BLaER1 treated with 17β-estradiol and CSF1 and Interleukin-3, amounts not matched to agents 10 nM and 100 nM (cell line): ENCODE measurements around the gene TSPAN3.

Experiments used
- H3K27ac ChIP-seq, 11 experiments: shearing (Covaris generic); formaldehyde crosslinking; 2 replicates each; pipeline ENCODE4 v1.8.1; 2022
- H3K27me3 ChIP-seq, 11 experiments: shearing (Covaris generic); formaldehyde crosslinking; 2 replicates each; pipeline ENCODE4 v1.8.1; 2022
- H3K36me3 ChIP-seq, 11 experiments: shearing (Covaris generic); formaldehyde crosslinking; 2 replicates each; pipeline ENCODE4 v1.8.1; 2022
- H3K4me1 ChIP-seq, 10 experiments: shearing (Covaris generic); formaldehyde crosslinking; 2 replicates each; pipeline ENCODE4 v1.8.1; 2022
- H3K4me2 ChIP-seq, 11 experiments: shearing (Covaris generic); formaldehyde crosslinking; 2 replicates each; pipeline ENCODE4 v1.8.1; 2022
- H3K4me3 ChIP-seq, 10 experiments: shearing (Covaris generic); formaldehyde crosslinking; 2 replicates each; pipeline ENCODE4 v1.8.1; 2022
- H3K9ac ChIP-seq, 11 experiments: shearing (Covaris generic); formaldehyde crosslinking; 2 replicates each; pipeline ENCODE4 v1.8.1; 2022
- H3K9me3 ChIP-seq, 11 experiments: shearing (Covaris generic); formaldehyde crosslinking; replicated peaks in 1 of 11; 2 replicates each; pipeline ENCODE4 v1.8.1; 2022
- H4K20me1 ChIP-seq, 11 experiments: shearing (Covaris generic); formaldehyde crosslinking; 2 replicates each; pipeline ENCODE4 v1.8.1; 2022
- Cebpa-rat ChIP-seq, 11 experiments: shearing (Covaris generic); IDR thresholded peaks; 2 replicates each; pipeline ENCODE4 v1.8.1; 2022

Gene TSPAN3

GRCh38 chr15:77012117-77012712 lies 58.7 kb downstream of the TSPAN3 start:
- no peak for TF ChIP-seq Cebpa-rat (IDR thresholded peaks at IDR 0.05)
- peaks cover 0 to 60% (median 52%) of the 10 kb centered on the region in 11 experiments; a peak in 17 of 22 replicates for H3K36me3 ChIP-seq
- H3K4me1 ChIP-seq = peaks cover 72 to 98% (median 96%) of the 10 kb centered on the region in 10 experiments
- peaks cover 14 to 98% (median 58%) of the 10 kb centered on the region in 11 experiments; a peak in 21 of 22 replicates for H4K20me1 ChIP-seq
- H3K9ac ChIP-seq = peak overlapping the region in 1 of 11 experiments; percentile 76; a peak in 2 of 22 replicates
- no peaks in the 10 kb centered on the region for H3K9me3 ChIP-seq
- H3K4me3 ChIP-seq = no peak overlapping the region
- H3K4me2 ChIP-seq = peak overlapping the region in 10 of 11 experiments; percentile 91 to 98 (median 94); a peak in 17 of 22 replicates
- H3K27me3 ChIP-seq = no peaks in the 10 kb centered on the region
- H3K27ac ChIP-seq = peak overlapping the region in 8 of 11 experiments; percentile 89 to 96 (median 92); a peak in 10 of 22 replicates

GRCh38 chr15:77010857-77011256 lies 60.1 kb downstream of the TSPAN3 start:
- no peak for TF ChIP-seq Cebpa-rat (IDR thresholded peaks at IDR 0.05)
- H3K4me2 ChIP-seq = peak overlapping the region; percentile 35 to 100 (median 75)
- H3K4me1 ChIP-seq = peaks cover 58 to 98% (median 95%) of the 10 kb centered on the region in 10 experiments
- peak overlapping the region in 10 of 11 experiments; percentile 13 to 98 (median 56); a peak in 18 of 22 replicates for H3K27ac ChIP-seq
- no peaks in the 10 kb centered on the region for H3K27me3 ChIP-seq
- no peaks in the 10 kb centered on the region for H3K9me3 ChIP-seq
- H3K4me3 ChIP-seq = no peak overlapping the region
- H3K36me3 ChIP-seq = peaks cover 0 to 71% (median 63%) of the 10 kb centered on the region in 11 experiments; a peak in 17 of 22 replicates
- H3K9ac ChIP-seq = peak overlapping the region in 6 of 11 experiments; percentile 2 to 52 (median 46); a peak in 10 of 22 replicates
- H4K20me1 ChIP-seq = peaks cover 1 to 97% (median 44%) of the 10 kb centered on the region in 11 experiments; a peak in 19 of 22 replicates

GRCh38 chr15:77010312-77010686 lies 60.6 kb downstream of the TSPAN3 start:
- peaks cover 0 to 93% (median 43%) of the 10 kb centered on the region in 11 experiments; a peak in 19 of 22 replicates for H4K20me1 ChIP-seq
- peaks cover 52 to 98% (median 95%) of the 10 kb centered on the region in 10 experiments for H3K4me1 ChIP-seq
- H3K27ac ChIP-seq = peak overlapping the region in 9 of 11 experiments; percentile 47 to 98 (median 60); a peak in 19 of 22 replicates
- H3K4me2 ChIP-seq = peak overlapping the region; percentile 35 to 100 (median 75)
- H3K36me3 ChIP-seq = peaks cover 0 to 76% (median 66%) of the 10 kb centered on the region in 11 experiments; a peak in 17 of 22 replicates
- H3K9me3 ChIP-seq = no peaks in the 10 kb centered on the region
- no peak overlapping the region for H3K4me3 ChIP-seq
- no peaks in the 10 kb centered on the region for H3K27me3 ChIP-seq
- TF ChIP-seq Cebpa-rat (IDR thresholded peaks at IDR 0.05) = no peak
- H3K9ac ChIP-seq = peak overlapping the region in 8 of 11 experiments; percentile 32 to 57 (median 43); a peak in 10 of 22 replicates

GRCh38 chr15:77009646-77010311 lies 61.1 kb downstream of the TSPAN3 start:
- H3K4me3 ChIP-seq = no peak overlapping the region; a peak in 1 of 20 replicates
- peak overlapping the region; percentile 35 to 100 (median 75) for H3K4me2 ChIP-seq
- H3K9ac ChIP-seq = peak overlapping the region in 10 of 11 experiments; percentile 11 to 57 (median 40); a peak in 13 of 22 replicates
- H4K20me1 ChIP-seq = peaks cover 0 to 87% (median 43%) of the 10 kb centered on the region in 11 experiments; a peak in 19 of 22 replicates
- peak overlapping the region in 10 of 11 experiments; percentile 32 to 98 (median 58); a peak in 20 of 22 replicates for H3K27ac ChIP-seq
- peaks cover 0 to 82% (median 67%) of the 10 kb centered on the region in 11 experiments; a peak in 17 of 22 replicates for H3K36me3 ChIP-seq
- no peaks in the 10 kb centered on the region for H3K27me3 ChIP-seq
- no peak for TF ChIP-seq Cebpa-rat (IDR thresholded peaks at IDR 0.05)
- H3K4me1 ChIP-seq = peaks cover 52 to 98% (median 95%) of the 10 kb centered on the region in 10 experiments
- H3K9me3 ChIP-seq = no peaks in the 10 kb centered on the region

GRCh38 chr15:77009176-77009575 lies 61.7 kb downstream of the TSPAN3 start:
- H3K27ac ChIP-seq = peak overlapping the region; percentile 29 to 98 (median 55); a peak in 18 of 22 replicates
- peaks cover 0 to 82% (median 43%) of the 10 kb centered on the region in 11 experiments; a peak in 19 of 22 replicates for H4K20me1 ChIP-seq
- no peaks in the 10 kb centered on the region for H3K9me3 ChIP-seq
- no peak for TF ChIP-seq Cebpa-rat (IDR thresholded peaks at IDR 0.05)
- H3K9ac ChIP-seq = peak overlapping the region in 8 of 11 experiments; percentile 11 to 57 (median 40); a peak in 8 of 22 replicates
- H3K36me3 ChIP-seq = peaks cover 0 to 84% (median 67%) of the 10 kb centered on the region in 11 experiments; a peak in 17 of 22 replicates
- peaks cover 52 to 98% (median 95%) of the 10 kb centered on the region in 10 experiments for H3K4me1 ChIP-seq
- peak overlapping the region; percentile 35 to 100 (median 75); a peak in 21 of 22 replicates for H3K4me2 ChIP-seq
- H3K27me3 ChIP-seq = no peaks in the 10 kb centered on the region
- H3K4me3 ChIP-seq = no peak overlapping the region; a peak in 1 of 20 replicates

GRCh38 chr15:77004189-77004588 lies 66.7 kb downstream of the TSPAN3 start:
- peaks cover 0 to 68% (median 17%) of the 10 kb centered on the region in 11 experiments; a peak in 15 of 22 replicates for H4K20me1 ChIP-seq
- H3K27me3 ChIP-seq = no peaks in the 10 kb centered on the region
- peak overlapping the region; percentile 72 to 91 (median 80); a peak in 21 of 22 replicates for H3K9ac ChIP-seq
- peak; percentile 80 to 98 (median 95); a peak in 21 of 22 replicates for TF ChIP-seq Cebpa-rat (IDR thresholded peaks at IDR 0.05)
- peaks cover 0 to 76% (median 61%) of the 10 kb centered on the region in 11 experiments; a peak in 18 of 22 replicates for H3K36me3 ChIP-seq
- H3K4me3 ChIP-seq = peak overlapping the region in 9 of 10 experiments; percentile 13 to 56 (median 42); a peak in 15 of 20 replicates
- H3K4me2 ChIP-seq = peak overlapping the region; percentile 76 to 100 (median 99)
- peak overlapping the region; percentile 85 to 99 (median 95) for H3K27ac ChIP-seq
- H3K4me1 ChIP-seq = peaks cover 63 to 100% (median 100%) of the 10 kb centered on the region in 10 experiments
- no peaks in the 10 kb centered on the region for H3K9me3 ChIP-seq

- TF ChIP-seq Cebpa-rat (IDR thresholded peaks at IDR 0.05) = peak; percentile 63 to 95 (median 88); a peak in 18 of 22 replicates
- H3K4me3 ChIP-seq = peak overlapping the region in 9 of 10 experiments; percentile 19 to 56 (median 42); a peak in 16 of 20 replicates
These were observed 67.7 kb downstream of the TSPAN3 start for GRCh38 chr15:77002954-77003912.

More at GRCh38 chr15:77002954-77003912, 67.7 kb downstream of the TSPAN3 start:
- Histone ChIP-seq H3K27ac (peak overlapping the region; percentile 85 to 99 (median 95)), H4K20me1 (peaks cover 0 to 68% (median 18%) of the 10 kb centered on the region in 11 experiments; a peak in 12 of 22 replicates), H3K9ac (peak overlapping the region; percentile 73 to 91 (median 80)), H3K4me2 (peak overlapping the region; percentile 76 to 100 (median 99)), H3K27me3 (no peaks in the 10 kb centered on the region), H3K36me3 (peaks cover 0 to 76% (median 63%) of the 10 kb centered on the region in 11 experiments; a peak in 18 of 22 replicates), H3K9me3 (no peaks in the 10 kb centered on the region), H3K4me1 (peaks cover 69 to 100% (median 100%) of the 10 kb centered on the region in 10 experiments)
